ENCODE data around the gene PRPS1L1.

DNA sequence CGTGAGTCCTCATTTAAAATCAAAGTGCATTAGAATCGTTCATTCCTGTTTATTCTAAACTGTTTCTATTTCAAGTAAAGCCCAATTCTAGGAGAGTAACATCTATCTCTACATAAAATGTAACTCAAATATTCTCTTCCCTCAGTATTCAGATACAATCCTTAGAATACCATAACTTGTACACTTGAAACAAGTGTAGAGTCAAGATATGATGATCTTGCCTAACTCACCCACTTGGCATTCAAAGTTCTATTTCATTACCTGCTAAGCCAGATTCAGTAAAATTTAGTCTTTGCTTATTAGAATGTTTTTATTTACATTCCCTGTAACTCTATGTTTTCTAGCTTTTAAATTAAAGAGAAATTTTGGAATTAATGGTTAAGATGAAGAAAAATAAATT lies 31.6 kb downstream of the PRPS1L1 start:
- TF ChIP-seq POLR2A (IDR thresholded peaks at IDR 0.05), result no peak
- TF ChIP-seq, protein P1, sequence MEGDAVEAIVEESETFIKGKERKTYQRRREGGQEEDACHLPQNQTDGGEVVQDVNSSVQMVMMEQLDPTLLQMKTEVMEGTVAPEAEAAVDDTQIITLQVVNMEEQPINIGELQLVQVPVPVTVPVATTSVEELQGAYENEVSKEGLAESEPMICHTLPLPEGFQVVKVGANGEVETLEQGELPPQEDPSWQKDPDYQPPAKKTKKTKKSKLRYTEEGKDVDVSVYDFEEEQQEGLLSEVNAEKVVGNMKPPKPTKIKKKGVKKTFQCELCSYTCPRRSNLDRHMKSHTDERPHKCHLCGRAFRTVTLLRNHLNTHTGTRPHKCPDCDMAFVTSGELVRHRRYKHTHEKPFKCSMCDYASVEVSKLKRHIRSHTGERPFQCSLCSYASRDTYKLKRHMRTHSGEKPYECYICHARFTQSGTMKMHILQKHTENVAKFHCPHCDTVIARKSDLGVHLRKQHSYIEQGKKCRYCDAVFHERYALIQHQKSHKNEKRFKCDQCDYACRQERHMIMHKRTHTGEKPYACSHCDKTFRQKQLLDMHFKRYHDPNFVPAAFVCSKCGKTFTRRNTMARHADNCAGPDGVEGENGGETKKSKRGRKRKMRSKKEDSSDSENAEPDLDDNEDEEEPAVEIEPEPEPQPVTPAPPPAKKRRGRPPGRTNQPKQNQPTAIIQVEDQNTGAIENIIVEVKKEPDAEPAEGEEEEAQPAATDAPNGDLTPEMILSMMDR (IDR thresholded peaks at IDR 0.05), result no peak
- no peak for TF ChIP-seq POLR2AphosphoS5 (IDR thresholded peaks at IDR 0.05; ENCODE audit: insufficient read depth in 1 of 2, low read depth in 1 of 2)

Data from vagina (tissue), 2 donors.